Measurements from ENCODE around the gene RAC2.
"Not testable (repeated sequence)": the region's sequence is repeated elsewhere in the genome, so short reads cannot be mapped to it uniquely, and the experiment has no call there.

Gene RAC2

GRCh38 chr22:37233371-37233750 is 10.7 kb downstream of the RAC2 start:
- not testable (repeated sequence) for DNase-seq

DNA sequence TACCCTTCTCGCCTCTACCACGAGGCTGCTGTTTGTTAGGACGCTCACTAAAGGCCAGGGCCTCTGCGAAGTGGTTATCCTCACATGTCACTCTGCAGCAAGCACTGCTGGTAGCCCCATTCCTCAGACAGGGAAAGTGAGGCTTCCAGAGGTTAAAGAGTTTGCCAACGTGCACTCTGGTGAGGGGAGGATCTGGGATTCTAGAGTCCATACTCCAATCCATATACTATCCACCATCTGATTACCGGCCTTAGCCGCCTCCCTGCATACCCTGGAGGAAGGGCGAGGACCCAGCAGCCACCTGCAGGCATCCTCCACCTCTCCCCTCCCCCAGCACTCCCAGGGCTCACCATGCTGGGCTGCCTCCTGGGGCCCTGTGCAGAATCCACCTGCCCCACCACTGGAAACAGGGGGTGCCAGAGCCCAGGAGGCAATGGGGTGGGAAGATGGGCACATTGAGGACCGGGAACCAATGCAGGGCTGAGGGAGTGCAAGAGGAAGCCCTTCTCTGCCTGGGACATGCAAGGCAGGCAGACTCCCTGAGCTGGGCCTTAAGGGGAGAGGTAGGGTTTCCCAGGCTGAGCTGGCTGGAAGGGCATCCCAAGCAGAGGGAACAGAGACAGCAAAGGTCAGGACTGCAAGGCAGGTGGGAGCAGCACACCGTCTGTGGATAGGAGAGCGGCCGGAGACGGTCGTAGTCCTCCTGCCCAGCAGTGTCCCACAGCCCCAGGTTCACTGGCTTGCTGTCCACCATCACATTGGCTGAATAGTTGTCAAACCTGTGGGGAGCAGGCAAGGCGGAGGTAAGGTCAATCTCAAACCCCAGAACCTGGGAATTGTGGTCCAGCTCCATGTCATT is 11.7 kb downstream of the RAC2 start:
- DNase-seq = no peak

DNA sequence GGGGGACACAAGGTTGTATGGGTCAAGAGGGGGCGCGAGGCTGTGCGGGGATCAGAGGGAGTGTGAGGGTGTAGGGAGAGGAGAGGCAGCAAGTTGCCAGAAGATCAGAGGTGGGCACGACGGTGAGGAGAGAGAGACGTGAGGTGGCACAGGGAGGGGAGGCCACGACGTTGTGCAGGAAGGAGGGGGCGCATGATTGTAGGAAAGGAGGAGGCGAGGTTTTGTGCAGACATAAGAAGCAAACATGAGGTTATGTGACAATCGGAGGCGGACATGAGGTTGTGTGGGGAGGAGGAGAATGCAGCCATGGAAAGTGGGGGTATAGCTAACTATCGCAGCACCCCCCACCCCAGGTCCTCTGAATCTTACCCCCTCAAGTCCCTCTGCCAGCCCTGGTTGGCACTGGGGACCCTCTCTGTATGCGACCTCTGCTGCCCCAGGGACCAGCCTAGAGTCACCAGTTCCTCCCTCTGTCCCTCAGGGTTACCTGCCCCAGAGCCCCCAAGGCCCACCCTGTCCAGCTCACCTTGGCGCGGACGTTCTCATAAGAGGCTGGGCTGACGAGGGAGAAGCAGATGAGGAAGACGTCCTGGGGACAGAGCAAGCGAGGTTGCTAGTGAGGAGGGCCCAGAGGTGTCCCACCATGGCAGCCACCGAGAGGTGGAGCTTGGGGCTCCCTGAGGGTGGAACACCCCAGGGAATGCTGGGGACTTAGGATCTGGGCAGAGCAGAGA is 12.5 kb downstream of the RAC2 start:
- no peak for DNase-seq

GRCh38 chr22:37230673-37231405 is 13.2 kb downstream of the RAC2 start:
- no peak for DNase-seq

DNA sequence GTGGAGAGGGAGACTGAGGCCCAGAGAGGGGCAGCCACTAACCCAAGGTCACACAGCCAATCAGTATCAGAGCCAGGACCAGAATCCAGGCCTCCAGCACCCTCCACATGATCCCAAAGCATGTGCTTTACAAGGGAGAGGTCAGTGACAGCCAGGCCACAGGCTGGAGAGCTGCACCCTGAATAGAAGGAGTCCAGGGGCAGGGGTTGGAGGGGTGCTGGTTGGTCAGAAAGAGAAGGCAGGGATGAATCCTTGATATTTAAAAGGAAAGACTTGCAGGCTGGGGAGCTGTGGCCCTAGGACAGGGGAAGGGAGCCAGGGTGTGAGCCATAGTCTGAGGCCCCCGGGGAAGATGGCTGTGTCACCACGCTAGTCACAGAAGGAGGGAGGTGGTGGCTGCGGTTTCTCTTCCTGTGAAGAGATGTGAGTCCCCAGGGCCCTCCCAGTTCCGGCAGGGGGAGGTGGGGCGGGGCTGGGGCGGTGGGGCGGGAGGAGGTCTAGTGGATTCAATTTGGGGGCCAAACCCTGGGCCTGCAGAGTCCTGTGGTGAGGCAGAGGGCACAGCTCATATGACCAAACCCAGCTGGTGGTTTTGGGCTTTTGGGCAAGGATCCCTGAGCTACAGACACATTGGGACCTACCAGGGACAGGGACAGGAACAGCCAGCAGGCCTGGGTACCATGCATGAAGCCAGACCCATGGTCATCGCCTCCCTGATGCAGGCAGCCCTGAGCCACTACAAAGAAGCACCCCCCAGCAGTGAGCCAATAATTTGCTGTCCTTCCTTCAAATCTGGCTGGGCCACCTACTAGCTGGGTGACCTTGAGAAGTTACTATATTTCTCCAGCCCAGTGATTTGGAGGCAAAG is 14.0 kb downstream of the RAC2 start:
- no peak for DNase-seq

DNA sequence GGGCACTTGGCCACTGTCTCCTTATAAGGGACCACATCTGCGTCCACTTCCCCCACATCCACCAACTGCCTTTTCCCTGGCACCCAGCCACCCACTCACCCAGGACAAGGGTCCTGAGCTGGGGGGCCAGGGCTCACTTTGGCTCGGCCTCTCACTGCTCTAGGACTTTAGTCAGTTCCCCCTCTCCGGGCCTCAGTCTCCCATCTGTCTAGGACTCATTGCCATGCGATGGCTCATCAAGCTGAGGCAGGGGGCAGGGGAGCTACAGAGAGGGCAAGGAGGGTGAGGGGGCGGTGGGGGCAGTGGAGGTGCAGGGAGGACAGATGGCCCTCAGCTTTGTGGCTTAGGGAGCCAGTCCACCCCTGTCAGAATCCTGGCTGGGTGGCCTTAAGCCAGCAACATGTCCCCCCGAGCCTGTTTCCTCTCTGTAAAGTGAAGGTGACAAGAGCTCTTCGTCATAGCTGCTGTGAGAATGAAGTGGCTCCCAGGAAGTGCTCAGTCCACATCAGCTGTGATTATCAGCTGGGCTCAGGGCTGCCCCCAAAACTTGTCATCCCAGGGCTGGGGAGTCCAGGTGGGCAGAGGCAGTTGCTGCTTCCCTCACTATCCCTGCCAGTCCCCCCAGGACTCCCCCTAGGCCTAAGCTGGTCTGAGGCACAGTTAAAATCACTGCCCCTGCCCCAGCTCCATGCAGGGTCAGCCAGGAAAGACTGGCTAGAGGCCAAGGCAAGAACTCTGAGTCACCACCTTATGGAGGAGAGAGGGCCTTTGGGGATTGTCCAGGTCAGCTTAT is 14.9 kb downstream of the RAC2 start:
- DNase-seq = no peak

- no peak for DNase-seq
These were observed 15.7 kb downstream of the RAC2 start for GRCh38 chr22:37228106-37229011.

GRCh38 chr22:37226514-37226913 is 17.6 kb downstream of the RAC2 start:
- DNase-seq = no peak

DNA sequence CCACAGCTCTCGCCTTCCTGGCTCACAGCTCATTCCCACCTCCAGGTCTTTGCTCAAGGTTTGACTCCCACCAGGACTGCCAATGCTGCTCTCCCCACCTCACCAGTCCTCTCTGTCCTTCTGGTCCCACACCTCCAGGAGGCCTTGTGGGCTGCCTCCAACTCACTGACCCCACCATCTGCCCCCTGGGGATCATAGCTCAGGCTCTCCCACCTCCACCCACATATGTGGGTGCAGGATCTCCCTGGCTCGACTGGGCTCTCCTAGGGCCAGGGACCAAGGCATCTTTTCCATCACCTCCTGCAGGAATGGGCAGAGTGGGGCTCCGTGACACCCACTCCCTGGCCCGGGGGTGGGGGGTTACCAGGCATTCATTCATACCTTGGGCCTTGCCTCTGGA is 18.0 kb downstream of the RAC2 start:
- no peak for DNase-seq

- DNase-seq = no peak
These were observed 18.6 kb downstream of the RAC2 start for GRCh38 chr22:37225481-37225880.

GRCh38 chr22:37224757-37225420 is 19.2 kb downstream of the RAC2 start:
- DNase-seq = no peak

DNA sequence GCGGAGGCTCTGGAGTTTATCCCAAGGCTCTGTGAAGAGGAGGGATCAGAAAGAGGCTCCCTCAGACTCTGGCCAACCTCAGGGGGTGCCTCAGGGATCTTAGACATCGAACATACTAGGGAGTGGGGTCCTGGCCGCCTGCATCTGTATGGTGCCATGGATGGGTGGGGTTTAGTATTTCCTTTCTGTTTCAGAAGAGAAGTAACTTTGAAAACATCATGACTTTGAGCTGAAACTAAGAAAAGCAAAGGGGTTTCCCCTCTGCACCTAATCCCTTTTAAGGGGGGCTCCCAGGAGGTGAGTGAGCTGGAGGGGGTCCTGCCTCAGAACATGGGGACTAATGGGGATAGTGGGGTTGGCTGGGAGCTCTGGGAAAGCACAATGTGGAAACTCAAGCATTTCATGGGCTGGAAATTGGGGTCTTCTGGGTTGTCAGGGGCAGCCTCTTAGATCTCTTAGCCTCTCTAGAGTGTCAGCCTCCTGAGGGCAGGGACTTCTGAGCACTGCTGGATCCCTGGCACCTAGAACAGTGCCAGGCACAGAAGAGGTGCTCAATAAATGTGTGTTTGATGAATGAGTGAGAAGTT is 20.0 kb downstream of the RAC2 start:
- DNase-seq = no peak

GRCh38 chr22:37222440-37222971 is 21.6 kb downstream of the RAC2 start:
- no peak for DNase-seq

GRCh38 chr22:37221424-37222333 is 22.4 kb downstream of the RAC2 start:
- no peak for DNase-seq

DNA sequence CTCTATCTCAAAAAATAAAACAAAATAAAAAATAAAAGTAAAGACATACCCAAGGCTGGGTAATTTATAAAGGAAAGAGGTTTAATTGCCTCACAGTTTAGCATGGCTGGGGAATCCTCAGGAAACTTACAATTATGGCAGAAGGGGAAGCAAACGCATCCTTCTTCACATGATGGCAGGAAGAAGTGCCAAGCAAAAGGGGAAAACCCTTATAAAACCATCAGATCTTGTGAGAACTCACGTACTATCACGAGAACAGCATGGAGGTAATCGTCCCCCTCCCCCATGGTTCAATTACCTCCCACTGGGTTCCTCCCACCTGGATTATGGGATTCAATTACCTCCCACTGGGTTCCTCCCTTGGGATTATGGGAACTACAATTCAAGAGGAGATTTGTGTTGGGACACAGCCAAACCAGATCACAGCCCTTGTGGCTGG is 23.5 kb downstream of the RAC2 start:
- DNase-seq = no peak

DNA sequence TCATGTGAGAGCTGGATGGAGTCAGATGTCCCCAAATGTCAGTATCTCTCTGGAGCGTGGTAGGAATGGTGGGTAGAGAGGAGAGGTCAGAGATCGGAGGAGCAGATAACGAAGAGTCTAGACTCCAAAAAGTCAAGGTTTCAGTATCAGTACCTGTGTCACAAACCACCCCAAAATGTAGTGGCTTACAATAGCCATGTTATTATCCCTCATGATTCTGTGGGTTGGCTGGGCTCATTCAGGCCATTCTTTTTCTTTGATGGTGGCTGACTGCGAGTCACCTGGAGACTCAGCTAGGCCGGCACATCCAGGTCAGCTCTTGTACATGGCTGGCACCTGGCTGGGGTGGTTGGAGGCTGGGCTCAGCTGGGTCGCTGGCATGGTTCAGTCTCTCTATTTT is 24.5 kb downstream of the RAC2 start:
- DNase-seq = no peak

DNA sequence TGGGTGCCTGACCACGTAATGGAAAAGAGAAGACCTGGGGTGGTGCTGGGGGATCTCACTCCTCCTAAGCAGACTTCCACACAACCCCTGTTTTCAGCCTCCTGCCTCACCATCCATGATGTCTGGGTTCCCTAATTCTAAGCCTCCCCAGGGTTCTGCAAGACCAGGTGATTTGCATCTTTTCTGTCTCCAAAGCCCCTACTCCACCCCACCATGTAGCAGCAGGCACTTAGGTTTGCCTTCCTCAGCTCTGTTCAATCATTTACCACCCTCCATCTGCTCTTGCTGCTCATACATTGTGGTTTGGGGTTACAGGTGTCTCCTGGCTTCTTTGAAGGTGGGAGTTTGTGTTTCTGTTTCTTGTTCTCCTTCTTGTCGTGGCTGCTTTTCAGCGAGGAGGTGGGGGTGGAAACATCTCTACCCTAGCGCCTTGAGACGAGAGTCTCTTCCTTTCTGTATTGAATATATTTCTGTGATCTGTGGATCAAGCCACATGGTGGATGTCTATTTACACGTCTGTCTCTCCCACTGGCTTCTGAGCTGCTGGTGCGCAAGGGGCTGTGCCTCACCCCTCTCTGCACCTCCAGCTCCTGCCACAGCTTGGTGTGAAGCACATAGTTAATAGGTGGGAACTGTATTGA is 25.2 kb downstream of the RAC2 start:
- DNase-seq = no peak

GRCh38 chr22:37218399-37218770 is 25.7 kb downstream of the RAC2 start:
- DNase-seq = no peak

Measured in NCI-H1417 treated with DMSO at 0.1 percent for 48 hours (cell line).